DOHH2 (cell line): ENCODE results near the gene PPP3CA.

Source experiments
- EZH2phosphoT487 ChIP-seq: fragments of 200-600 bp; sonication (generic); IDR thresholded peaks from 2 replicates; pipeline ENCODE4 v1.6.1; 2017; ENCODE audit warnings: borderline replicate concordance, mild to moderate bottlenecking, antibody characterized with exemption, low read length, moderate library complexity, mixed read lengths
- TF ChIP-seq, protein P1 (sequence below): fragments of 200-600 bp; sonication (generic); IDR thresholded peaks from one replicate; pipeline ENCODE4 v1.5.1; 2014; ENCODE audit warnings: antibody characterized with exemption, mild to moderate bottlenecking, low read depth, low read length; ENCODE audit not compliant: poor library complexity, severe bottlenecking

DNA sequence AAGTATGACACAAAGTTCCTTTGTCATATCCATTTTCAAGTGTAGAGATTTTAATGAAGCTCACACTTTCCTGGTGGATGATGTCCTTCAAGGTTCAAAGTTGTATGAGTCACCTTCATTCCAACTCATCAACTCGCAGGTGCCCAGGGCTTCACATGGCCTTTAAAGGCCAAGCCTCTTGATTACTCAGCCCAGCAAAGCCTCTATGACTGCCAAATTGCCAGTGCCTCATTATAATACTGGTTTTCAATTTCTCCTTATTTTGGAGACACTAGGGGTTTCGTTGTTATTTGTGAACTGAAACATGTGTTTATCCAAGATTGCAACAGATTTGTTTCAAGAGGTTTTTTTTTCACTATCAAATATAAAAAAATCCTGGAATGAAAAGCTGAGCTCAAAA, 45.9 kb upstream of the PPP3CA start:
- TF ChIP-seq EZH2phosphoT487 = no peak
- TF ChIP-seq, protein P1, sequence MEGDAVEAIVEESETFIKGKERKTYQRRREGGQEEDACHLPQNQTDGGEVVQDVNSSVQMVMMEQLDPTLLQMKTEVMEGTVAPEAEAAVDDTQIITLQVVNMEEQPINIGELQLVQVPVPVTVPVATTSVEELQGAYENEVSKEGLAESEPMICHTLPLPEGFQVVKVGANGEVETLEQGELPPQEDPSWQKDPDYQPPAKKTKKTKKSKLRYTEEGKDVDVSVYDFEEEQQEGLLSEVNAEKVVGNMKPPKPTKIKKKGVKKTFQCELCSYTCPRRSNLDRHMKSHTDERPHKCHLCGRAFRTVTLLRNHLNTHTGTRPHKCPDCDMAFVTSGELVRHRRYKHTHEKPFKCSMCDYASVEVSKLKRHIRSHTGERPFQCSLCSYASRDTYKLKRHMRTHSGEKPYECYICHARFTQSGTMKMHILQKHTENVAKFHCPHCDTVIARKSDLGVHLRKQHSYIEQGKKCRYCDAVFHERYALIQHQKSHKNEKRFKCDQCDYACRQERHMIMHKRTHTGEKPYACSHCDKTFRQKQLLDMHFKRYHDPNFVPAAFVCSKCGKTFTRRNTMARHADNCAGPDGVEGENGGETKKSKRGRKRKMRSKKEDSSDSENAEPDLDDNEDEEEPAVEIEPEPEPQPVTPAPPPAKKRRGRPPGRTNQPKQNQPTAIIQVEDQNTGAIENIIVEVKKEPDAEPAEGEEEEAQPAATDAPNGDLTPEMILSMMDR = no peak
